ENCODE results near the gene CLEC2D. TPM values are rescaled to one million over a fixed set of nuclear protein-coding genes. Genes with fewer than 3 reads are reported as not detected.

The CLEC2D gene
- total and polyA plus RNA-seq, 2 donors from 2014 or later = 2.5 to 22.4 TPM

DNA sequence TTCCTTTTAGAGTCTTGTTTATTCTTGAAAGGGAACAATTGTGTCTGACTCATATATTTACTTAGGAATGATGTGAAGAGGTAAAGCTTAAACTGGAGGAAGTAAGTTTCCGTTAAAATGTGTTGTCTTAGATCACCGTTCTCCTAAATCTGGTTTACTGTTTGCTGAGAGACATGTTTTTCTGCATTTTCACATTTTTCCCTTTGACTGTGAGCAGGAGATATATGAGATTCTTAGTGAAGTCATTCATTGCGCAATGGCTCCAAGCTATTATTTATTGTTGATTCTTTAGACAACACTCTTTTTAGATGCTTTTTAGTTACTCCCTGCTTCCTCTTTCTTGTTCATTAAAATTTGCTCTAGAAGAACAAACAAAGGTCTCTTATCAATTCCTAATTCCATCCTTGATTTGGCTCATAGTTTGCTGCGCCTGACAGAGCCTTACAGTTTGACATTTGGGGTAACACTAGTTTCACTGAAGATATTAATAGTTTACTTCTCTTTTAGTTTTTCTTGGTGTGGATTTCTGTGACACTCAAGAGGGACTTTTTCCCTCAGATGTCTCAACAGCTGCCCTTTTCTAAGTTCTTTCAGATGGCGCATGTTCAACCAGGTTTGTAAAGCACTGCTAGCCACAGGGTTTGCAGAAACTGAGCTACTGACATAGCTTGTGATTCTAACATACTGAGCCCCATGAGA lies 52.0 kb downstream of the CLEC2D start:
- Histone ChIP-seq H3K36me3 (ENCODE audit: control insufficient read depth in 2 of 3, insufficient read depth in 3 of 3, low read length in 3 of 3) (no peaks in the 10 kb centered on the region), H3K4me3 (ENCODE audit: low read length in 3 of 3) (no peak overlapping the region), H3K27ac (ENCODE audit: low read depth in 2 of 2, low read length in 2 of 2) (no peak overlapping the region), H3K4me1 (ENCODE audit: control insufficient read depth in 2 of 3, insufficient read depth in 2 of 3, low read depth in 1 of 3, low read length in 3 of 3) (peaks cover 0 to 2% (median 0%) of the 10 kb centered on the region in 3 donors), H3K27me3 (ENCODE audit: control insufficient read depth, insufficient read depth, low read length) (no peaks in the 10 kb centered on the region), H3K9me3 (ENCODE audit: control insufficient read depth in 2 of 3, insufficient read depth in 1 of 3, low read length in 3 of 3) (no peaks in the 10 kb centered on the region), H3K9ac (ENCODE audit: low read length in 3 of 3) (no peak overlapping the region)
- FAIRE-seq = no peak
- intact Hi-C loops (cut with DNase I) = no loop called here
- TF ChIP-seq, protein P1, sequence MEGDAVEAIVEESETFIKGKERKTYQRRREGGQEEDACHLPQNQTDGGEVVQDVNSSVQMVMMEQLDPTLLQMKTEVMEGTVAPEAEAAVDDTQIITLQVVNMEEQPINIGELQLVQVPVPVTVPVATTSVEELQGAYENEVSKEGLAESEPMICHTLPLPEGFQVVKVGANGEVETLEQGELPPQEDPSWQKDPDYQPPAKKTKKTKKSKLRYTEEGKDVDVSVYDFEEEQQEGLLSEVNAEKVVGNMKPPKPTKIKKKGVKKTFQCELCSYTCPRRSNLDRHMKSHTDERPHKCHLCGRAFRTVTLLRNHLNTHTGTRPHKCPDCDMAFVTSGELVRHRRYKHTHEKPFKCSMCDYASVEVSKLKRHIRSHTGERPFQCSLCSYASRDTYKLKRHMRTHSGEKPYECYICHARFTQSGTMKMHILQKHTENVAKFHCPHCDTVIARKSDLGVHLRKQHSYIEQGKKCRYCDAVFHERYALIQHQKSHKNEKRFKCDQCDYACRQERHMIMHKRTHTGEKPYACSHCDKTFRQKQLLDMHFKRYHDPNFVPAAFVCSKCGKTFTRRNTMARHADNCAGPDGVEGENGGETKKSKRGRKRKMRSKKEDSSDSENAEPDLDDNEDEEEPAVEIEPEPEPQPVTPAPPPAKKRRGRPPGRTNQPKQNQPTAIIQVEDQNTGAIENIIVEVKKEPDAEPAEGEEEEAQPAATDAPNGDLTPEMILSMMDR (IDR thresholded peaks at IDR 0.05; ENCODE audit: borderline replicate concordance, extremely low read depth, insufficient read depth) = no peak
- peak in 1 of 5 donors; percentile 45 for DNase-seq

- DNase-seq (no peak), FAIRE-seq (peak; percentile 25)
- H3K4me1 ChIP-seq (ENCODE audit: control insufficient read depth in 2 of 3, insufficient read depth in 2 of 3, low read depth in 1 of 3, low read length in 3 of 3) = peaks cover 0 to 2% (median 0%) of the 10 kb centered on the region in 3 donors
- H3K9me3 ChIP-seq (ENCODE audit: control insufficient read depth in 2 of 3, insufficient read depth in 1 of 3, low read length in 3 of 3) = no peaks in the 10 kb centered on the region
- H3K27ac ChIP-seq (ENCODE audit: low read depth in 2 of 2, low read length in 2 of 2) = no peak overlapping the region
- H3K9ac ChIP-seq (ENCODE audit: low read length in 3 of 3) = no peak overlapping the region
- TF ChIP-seq, protein P1 (IDR thresholded peaks at IDR 0.05; ENCODE audit: borderline replicate concordance, extremely low read depth, insufficient read depth) = no peak
- intact Hi-C loops (cut with DNase I) = no loop called here
- no peaks in the 10 kb centered on the region for H3K27me3 ChIP-seq (ENCODE audit: control insufficient read depth, insufficient read depth, low read length)
- no peaks in the 10 kb centered on the region for H3K36me3 ChIP-seq (ENCODE audit: control insufficient read depth in 2 of 3, insufficient read depth in 3 of 3, low read length in 3 of 3)
- no peak overlapping the region for H3K4me3 ChIP-seq (ENCODE audit: low read length in 3 of 3)
These were observed 54.5 kb downstream of the CLEC2D start for GRCh38 chr12:9724023-9724422.

DNA sequence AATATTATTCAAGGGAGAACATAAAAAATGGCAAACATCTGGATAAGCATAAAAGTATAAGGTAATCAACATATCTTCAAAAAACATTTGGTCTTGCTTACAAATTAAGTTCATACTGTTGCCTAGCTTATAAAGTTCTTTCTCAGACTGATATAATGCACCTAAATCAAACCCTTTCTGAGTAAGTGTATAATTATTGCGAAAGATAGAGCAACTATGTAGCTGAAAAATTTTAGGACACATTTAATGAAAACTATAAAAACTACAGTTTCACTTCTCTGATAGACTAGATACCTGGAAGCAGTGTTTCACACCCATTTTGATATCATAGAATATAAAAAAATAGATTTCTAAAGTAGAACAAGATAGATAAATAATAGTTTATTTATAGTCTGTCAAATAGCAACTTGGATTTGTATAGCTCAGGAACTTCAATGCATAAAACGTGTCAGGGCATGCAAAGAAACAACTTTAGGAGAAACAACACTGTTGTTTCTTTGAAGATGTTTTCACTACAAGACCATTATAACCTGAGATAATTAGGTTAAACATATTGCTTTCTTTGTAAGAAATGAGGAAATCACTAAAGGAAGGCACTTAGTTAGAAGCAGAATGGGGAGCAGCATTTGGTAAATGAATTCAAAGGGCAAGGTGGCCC lies 55.8 kb downstream of the CLEC2D start:
- TF ChIP-seq, protein P1 (IDR thresholded peaks at IDR 0.05; ENCODE audit: borderline replicate concordance, extremely low read depth, insufficient read depth) = no peak
- Histone ChIP-seq H3K4me1 (ENCODE audit: control insufficient read depth in 2 of 3, insufficient read depth in 2 of 3, low read depth in 1 of 3, low read length in 3 of 3) (no peaks in the 10 kb centered on the region), H3K36me3 (ENCODE audit: control insufficient read depth in 2 of 3, insufficient read depth in 3 of 3, low read length in 3 of 3) (no peaks in the 10 kb centered on the region), H3K27ac (ENCODE audit: low read depth in 2 of 2, low read length in 2 of 2) (no peak overlapping the region), H3K4me3 (ENCODE audit: low read length in 3 of 3) (no peak overlapping the region), H3K27me3 (ENCODE audit: control insufficient read depth, insufficient read depth, low read length) (no peaks in the 10 kb centered on the region), H3K9me3 (ENCODE audit: control insufficient read depth in 2 of 3, insufficient read depth in 1 of 3, low read length in 3 of 3) (no peaks in the 10 kb centered on the region), H3K9ac (ENCODE audit: low read length in 3 of 3) (no peak overlapping the region)
- intact Hi-C loops (cut with DNase I) = no loop called here
- no peak for FAIRE-seq
- DNase-seq = no peak

All from kidney (tissue), 14 donors.